Aorta (tissue), 5 donors: Measurements from ENCODE around the gene NTRK3. TPM values are rescaled to one million over a fixed set of nuclear protein-coding genes. Genes with fewer than 3 reads are reported as not detected.

Experiments used
- ATAC-seq: fragments of 200-7000 bp; cut with Tn5 transposase; one replicate; pipeline ENCODE4 v1.9.1; 2022; ENCODE audit warnings: moderate library complexity; ENCODE audit not compliant: low FRiP score
- DNase-seq, 2 donors: peaks; one replicate each; pipeline ENCODE4 v3.0.0-alpha.2; 2020
- H3K27ac ChIP-seq, 2 donors: one replicate each; pipeline ENCODE4 v1.5.1; 2013; ENCODE audit warnings: low read length in 2 of 2, mild to moderate bottlenecking in 2 of 2, moderate library complexity in 2 of 2, control low read depth in 1 of 2, inconsistent platforms in 1 of 2, low read depth in 1 of 2
- H3K27me3 ChIP-seq, 2 donors: one replicate each; pipeline ENCODE4 v1.6.1; 2013; ENCODE audit warnings: control low read depth in 1 of 2, low read length in 1 of 2, mild to moderate bottlenecking in 1 of 2, moderate library complexity in 1 of 2; ENCODE audit not compliant: insufficient read depth in 2 of 2, control insufficient read depth in 1 of 2
- H3K36me3 ChIP-seq, 2 donors: one replicate each; pipeline ENCODE4 v1.6.1; 2013; ENCODE audit warnings: control low read depth in 1 of 2, low read length in 1 of 2, mild to moderate bottlenecking in 1 of 2; ENCODE audit not compliant: insufficient read depth in 2 of 2, control insufficient read depth in 1 of 2
- H3K4me1 ChIP-seq, 2 donors: one replicate each; pipeline ENCODE4 v1.6.1; 2013; ENCODE audit warnings: low read length in 2 of 2, control low read depth in 1 of 2, mild to moderate bottlenecking in 1 of 2, moderate library complexity in 1 of 2; ENCODE audit not compliant: insufficient read depth in 2 of 2, control insufficient read depth in 1 of 2
- H3K4me3 ChIP-seq, 2 donors: one replicate each; pipeline ENCODE4 v1.5.1; 2013; ENCODE audit warnings: low read length in 2 of 2, control low read depth in 1 of 2, mild to moderate bottlenecking in 1 of 2
- H3K9me3 ChIP-seq: one replicate; pipeline ENCODE4 v1.6.1; 2013; ENCODE audit warnings: mild to moderate bottlenecking, low read length; ENCODE audit not compliant: control insufficient read depth
- WGBS, 2 donors: extraction: QIAGEN DNeasy Blood & Tissue Kit; methylation state at CpG; one replicate each; pipeline ENCODE4 v1.1.7; 2013; 5-methylcytosine and 5-hydroxymethylcytosine counted together
- intact Hi-C, 2 donors: fragments of 100-400 bp; cut with DNase I; formaldehyde crosslinking; loops; one replicate each; pipeline versions ENCODE4 v1.14.2 to v1.15.0; 2022
- long read RNA-seq, 2 donors: library from polyadenylated mRNA; unstranded; transcript quantifications; one replicate each; pipeline ENCODE4 v2.0.0, GENCODE V29; 2020 to 2021
- polyA plus RNA-seq, 2 donors: library from polyadenylated mRNA; stranded (reverse); fragments of 200-250 nt; gene quantifications; one replicate each; pipeline ENCODE4 v1.2.3, GENCODE V29; 2013
- total RNA-seq, 2 donors: library from RNA; stranded (reverse); fragmentation: NEBNext Ultra II Directional; extraction: Animal tissue kit (Norgen Biotek cat#: 25700); gene quantifications; one replicate each; pipeline ENCODE4 v1.2.1, GENCODE V29; 2021
- donor health status: healthy with polysubstance abuse.
- donor health status: Bipolar disorder and iron deficiency.
- donor health status: DM: no; HTN: no; CAD: no.
- donor health status: DM: no; HTN: no; CAD: no.
- donor health status: DM: yes; HTN: yes; CAD: no.

NTRK3 gene
- total RNA-seq (10 to 100 TPM; 79.2 to 79.9 TPM), polyA plus RNA-seq (10 to 100 TPM in 1 of 2 donors, 1 to 10 TPM in 1; 8.9 to 84.0 TPM)
- long read RNA-seq, donor 1, transcript NTRK3-221 (18 exons, 2,714 nt): minor isoform, 5 of 139 reads
- long read RNA-seq, donor 1, transcript NTRK3-208 (16 exons, 2,622 nt): major isoform, 17 of 139 reads
- long read RNA-seq, donor 1, partial matches to known transcripts: 58 of 139 reads
- long read RNA-seq, donor 1, other reads (novel, unspliced or antisense): 59 of 139 reads
- long read RNA-seq, donor 2, partial matches to known transcripts: 11 of 52 reads
- long read RNA-seq, donor 2, other reads (novel, unspliced or antisense): 38 of 52 reads

GRCh38 chr15:88256279-88257230, at the start of gene NTRK3:
NTRK3 (minus strand) TSS chr15:88256739; CDS start chr15:88256153, 586 bp downstream.
- Histone ChIP-seq H3K27ac (peak within 1 kb of the TSS; percentile 63 to 88), H3K27me3 (no peaks in the 10 kb centered on the region), H3K9me3 (no peaks in the 10 kb centered on the region), H3K36me3 (no peaks in the 10 kb centered on the region), H3K4me3 (peak within 1 kb of the TSS; percentile 80 to 85), H3K4me1 (no peaks in the 10 kb centered on the region)
- WGBS, 2 donors: 0 to 1% methylated on average over 55 to 95 of the region's 95 CpGs
- intact Hi-C loops: loop anchor here (5.0 to 10.0 kb wide), 4 partner anchors 198 to 584 kb away; no protein-coding TSS in a partner anchor
- no peak for DNase-seq
- peak; percentile 28 for ATAC-seq

GRCh38 chr15:88303395-88303794, 46.9 kb upstream of the NTRK3 start:
- H3K4me3 ChIP-seq: no peak overlapping the region
- no peak for ATAC-seq
- no peaks in the 10 kb centered on the region for H3K9me3 ChIP-seq
- no peaks in the 10 kb centered on the region for H3K36me3 ChIP-seq
- H3K4me1 ChIP-seq: no peaks in the 10 kb centered on the region
- H3K27me3 ChIP-seq: peaks cover 0 to 2% of the 10 kb centered on the region in 2 donors
- intact Hi-C loops: no loop called here
- DNase-seq: no peak
- no peak overlapping the region for H3K27ac ChIP-seq

- intact Hi-C loops: no loop called here
- 82 to 86% methylated on average over 3 of the region's 3 CpGs for WGBS, 2 donors
- H3K27me3 ChIP-seq: no peaks in the 10 kb centered on the region
These were observed 45.8 kb upstream of the NTRK3 start for GRCh38 chr15:88302373-88302772.

DNA sequence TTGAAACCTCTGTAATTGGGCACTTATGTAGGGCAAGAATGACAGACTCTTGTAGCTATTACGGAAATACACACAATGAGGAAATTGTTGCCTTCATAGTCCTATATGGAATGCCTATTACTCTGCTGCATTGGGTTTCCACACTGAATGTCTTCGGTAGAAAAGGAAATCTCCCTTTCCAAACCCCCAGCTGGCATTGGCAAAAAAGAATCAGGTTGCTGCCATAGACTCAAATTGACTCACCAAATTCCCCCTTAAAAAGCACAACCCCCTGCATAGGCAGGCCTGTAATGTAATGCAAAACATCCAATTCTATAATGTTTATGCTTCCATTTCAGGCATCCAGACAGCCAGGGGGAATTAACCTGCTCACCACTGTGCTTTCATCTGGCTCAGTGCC, 44.8 kb upstream of the NTRK3 start:
- intact Hi-C loops: no loop called here
- H3K27me3 ChIP-seq: no peaks in the 10 kb centered on the region
- no peak overlapping the region for H3K27ac ChIP-seq
- H3K4me3 ChIP-seq: no peak overlapping the region
- 62 to 69% methylated on average over 2 of the region's 2 CpGs for WGBS, 2 donors
- H3K36me3 ChIP-seq: no peaks in the 10 kb centered on the region
- DNase-seq (no peak), ATAC-seq (no peak)
- no peaks in the 10 kb centered on the region for H3K9me3 ChIP-seq
- no peaks in the 10 kb centered on the region for H3K4me1 ChIP-seq

More at GRCh38 chr15:88302373-88302772, 45.8 kb upstream of the NTRK3 start:
- Histone ChIP-seq H3K4me3 (no peak overlapping the region), H3K36me3 (no peaks in the 10 kb centered on the region), H3K27ac (no peak overlapping the region), H3K4me1 (no peaks in the 10 kb centered on the region), H3K9me3 (no peaks in the 10 kb centered on the region)
- DNase-seq (no peak), ATAC-seq (no peak)

DNA sequence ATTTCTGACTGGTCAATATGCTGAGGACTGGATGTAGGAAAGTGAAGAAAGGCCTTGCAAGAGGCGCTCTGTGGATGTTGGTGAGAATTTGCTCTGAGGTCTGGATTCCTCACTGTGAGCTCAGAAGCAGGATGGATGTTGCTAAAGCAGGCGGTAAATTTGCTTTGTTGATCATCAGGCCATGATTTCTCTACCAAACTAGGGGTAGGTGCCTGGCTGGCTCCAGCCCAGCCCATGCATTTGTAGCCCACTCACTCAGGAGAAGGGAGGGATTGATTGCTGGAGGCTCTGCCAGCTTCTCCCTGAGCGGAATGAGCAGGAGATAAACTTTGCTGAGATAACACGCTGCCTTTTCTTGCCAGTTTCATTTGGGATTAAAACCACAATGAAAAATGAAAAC, 44.3 kb upstream of the NTRK3 start:
- Histone ChIP-seq H3K27me3 (no peaks in the 10 kb centered on the region), H3K36me3 (no peaks in the 10 kb centered on the region), H3K27ac (no peak overlapping the region), H3K4me3 (no peak overlapping the region), H3K9me3 (no peaks in the 10 kb centered on the region), H3K4me1 (no peaks in the 10 kb centered on the region)
- intact Hi-C loops: no loop called here
- DNase-seq: no peak
- WGBS, 2 donors: 66 to 73% methylated on average over 4 of the region's 4 CpGs
- no peak for ATAC-seq

- Histone ChIP-seq H3K27ac (no peak overlapping the region), H3K4me3 (no peak overlapping the region), H3K27me3 (no peaks in the 10 kb centered on the region), H3K9me3 (no peaks in the 10 kb centered on the region), H3K36me3 (no peaks in the 10 kb centered on the region), H3K4me1 (no peaks in the 10 kb centered on the region)
- DNase-seq (no peak), ATAC-seq (no peak)
- 47 to 50% methylated on average over 8 of the region's 8 CpGs for WGBS, 2 donors
- intact Hi-C loops: no loop called here
These were observed 43.5 kb upstream of the NTRK3 start for GRCh38 chr15:88300089-88300488.

- no peak for ATAC-seq
- WGBS, 2 donors: 41 to 43% methylated on average over 4 of the region's 4 CpGs
- H3K36me3 ChIP-seq: no peaks in the 10 kb centered on the region
- DNase-seq: no peak
- intact Hi-C loops: no loop called here
- H3K4me1 ChIP-seq: no peaks in the 10 kb centered on the region
- no peak overlapping the region for H3K27ac ChIP-seq
- H3K9me3 ChIP-seq: no peaks in the 10 kb centered on the region
- H3K27me3 ChIP-seq: no peaks in the 10 kb centered on the region
- no peak overlapping the region for H3K4me3 ChIP-seq
These were observed 43.0 kb upstream of the NTRK3 start for GRCh38 chr15:88299497-88299896.

DNA sequence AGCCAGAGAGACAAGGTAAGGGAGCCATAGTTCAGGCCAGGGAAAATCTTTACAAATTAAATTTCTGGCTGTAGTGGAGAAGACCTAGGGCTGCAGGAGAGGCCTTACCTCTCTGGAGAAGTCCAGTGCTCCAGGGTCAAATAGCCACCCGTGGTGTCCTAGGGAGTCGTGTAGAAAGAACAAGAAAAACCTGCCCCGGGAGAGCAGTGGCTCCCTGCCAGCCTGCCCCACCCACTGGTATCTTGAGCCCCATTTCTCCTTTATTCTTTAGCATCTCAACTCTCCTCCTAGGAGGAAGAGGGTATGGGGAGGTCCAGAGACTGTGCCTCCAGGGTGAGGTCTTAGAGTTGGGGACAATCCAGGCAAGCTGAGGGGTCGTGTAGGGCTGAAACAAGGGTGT, 32.1 kb upstream of the NTRK3 start:
- ATAC-seq (no peak), DNase-seq (no peak)
- Histone ChIP-seq H3K4me3 (no peak overlapping the region), H3K27ac (no peak overlapping the region), H3K4me1 (no peaks in the 10 kb centered on the region), H3K27me3 (no peaks in the 10 kb centered on the region), H3K9me3 (no peaks in the 10 kb centered on the region), H3K36me3 (no peaks in the 10 kb centered on the region)
- WGBS, 2 donors: 69 to 75% methylated on average over 4 of the region's 4 CpGs
- intact Hi-C loops: no loop called here
